ENCODE data around the gene LCN10. TPM values are rescaled to one million over a fixed set of nuclear protein-coding genes. Genes with fewer than 3 reads are reported as not detected.
A peak's percentile ranks its signal among the peaks of the same experiment; 100 is the strongest.

The LCN10 gene
- total RNA-seq, 1 donor from 2014 or later, result not detected

DNA sequence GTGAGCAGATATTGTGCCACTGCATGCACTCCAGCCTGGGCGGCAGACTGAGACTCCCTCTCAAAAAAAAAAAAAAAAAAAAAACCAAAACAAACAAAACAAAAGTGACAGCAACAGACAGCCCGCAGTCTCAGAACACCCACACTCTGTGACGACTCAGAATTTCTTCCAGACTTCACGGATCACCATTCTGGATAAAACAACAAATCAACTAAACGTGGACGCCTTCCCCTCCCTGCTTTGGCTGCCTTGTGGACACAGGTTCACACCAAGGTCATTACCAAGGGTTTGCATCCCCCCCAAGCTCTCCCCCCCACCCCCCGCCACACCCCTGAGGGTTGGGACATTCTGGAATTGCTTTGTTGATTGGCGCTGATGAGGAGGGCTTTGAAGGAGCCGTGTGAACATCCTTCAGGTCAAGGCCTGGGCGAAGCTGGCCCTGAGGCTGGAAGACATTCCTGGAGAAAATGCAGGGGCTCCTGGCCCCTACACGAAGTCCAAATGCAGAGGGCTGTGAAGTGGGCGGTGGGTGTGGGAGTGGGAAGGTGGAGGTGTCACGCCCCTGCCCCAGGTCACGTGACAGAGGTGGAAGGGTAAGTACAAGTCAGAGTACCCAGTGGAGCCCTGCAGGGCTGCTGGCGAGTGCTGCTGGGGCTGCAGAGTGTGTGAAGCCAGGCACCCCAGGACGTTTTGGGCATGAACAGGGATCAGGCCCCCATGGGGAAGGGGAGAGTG lies 10.1 kb downstream of the LCN10 start:
- Mint-ChIP-seq H3K27ac (ENCODE audit: unreplicated experiment) (no peak overlapping the region), H3K4me1 (ENCODE audit: unreplicated experiment) (peaks cover 9% of the 10 kb centered on the region), H3K4me3 (ENCODE audit: unreplicated experiment) (no peak overlapping the region), H3K36me3 (ENCODE audit: unreplicated experiment) (no peaks in the 10 kb centered on the region), H3K9me3 (ENCODE audit: unreplicated experiment) (no peaks in the 10 kb centered on the region), H3K27me3 (ENCODE audit: unreplicated experiment) (peaks cover under 1% of the 10 kb centered on the region)
- no peak for DNase-seq (ENCODE audit: extremely low spot score, unreplicated experiment)
- TF ChIP-seq, protein P1, sequence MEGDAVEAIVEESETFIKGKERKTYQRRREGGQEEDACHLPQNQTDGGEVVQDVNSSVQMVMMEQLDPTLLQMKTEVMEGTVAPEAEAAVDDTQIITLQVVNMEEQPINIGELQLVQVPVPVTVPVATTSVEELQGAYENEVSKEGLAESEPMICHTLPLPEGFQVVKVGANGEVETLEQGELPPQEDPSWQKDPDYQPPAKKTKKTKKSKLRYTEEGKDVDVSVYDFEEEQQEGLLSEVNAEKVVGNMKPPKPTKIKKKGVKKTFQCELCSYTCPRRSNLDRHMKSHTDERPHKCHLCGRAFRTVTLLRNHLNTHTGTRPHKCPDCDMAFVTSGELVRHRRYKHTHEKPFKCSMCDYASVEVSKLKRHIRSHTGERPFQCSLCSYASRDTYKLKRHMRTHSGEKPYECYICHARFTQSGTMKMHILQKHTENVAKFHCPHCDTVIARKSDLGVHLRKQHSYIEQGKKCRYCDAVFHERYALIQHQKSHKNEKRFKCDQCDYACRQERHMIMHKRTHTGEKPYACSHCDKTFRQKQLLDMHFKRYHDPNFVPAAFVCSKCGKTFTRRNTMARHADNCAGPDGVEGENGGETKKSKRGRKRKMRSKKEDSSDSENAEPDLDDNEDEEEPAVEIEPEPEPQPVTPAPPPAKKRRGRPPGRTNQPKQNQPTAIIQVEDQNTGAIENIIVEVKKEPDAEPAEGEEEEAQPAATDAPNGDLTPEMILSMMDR (IDR thresholded peaks at IDR 0.05), result no peak

DNA sequence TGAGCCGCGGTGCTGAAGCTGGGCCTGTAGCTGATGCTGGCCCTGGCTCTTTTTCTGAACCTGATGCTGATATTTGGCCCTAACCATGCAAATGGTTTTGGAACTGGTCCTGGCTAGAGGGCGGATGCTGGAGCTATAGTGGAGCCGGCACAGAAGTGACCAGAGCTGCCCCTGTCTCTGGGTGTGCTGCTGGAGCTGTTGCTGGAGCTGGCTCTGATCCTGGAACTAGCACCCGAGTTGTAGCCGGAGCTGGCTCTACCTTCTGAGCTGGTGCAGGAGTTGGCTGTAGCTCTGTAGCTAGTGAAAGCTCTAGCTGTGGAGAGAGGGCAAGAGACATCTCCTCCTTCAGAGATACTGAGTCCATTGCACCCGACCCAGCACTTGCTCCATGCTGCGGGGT lies 12.8 kb downstream of the LCN10 start:
- H3K27ac Mint-ChIP-seq (ENCODE audit: unreplicated experiment), result no peak overlapping the region
- no peak for DNase-seq (ENCODE audit: extremely low spot score, unreplicated experiment)
- TF ChIP-seq, protein P1 (IDR thresholded peaks at IDR 0.05), result no peak
- H3K9me3 Mint-ChIP-seq (ENCODE audit: unreplicated experiment), result no peaks in the 10 kb centered on the region
- peaks cover 7% of the 10 kb centered on the region for H3K36me3 Mint-ChIP-seq (ENCODE audit: unreplicated experiment)
- H3K4me3 Mint-ChIP-seq (ENCODE audit: unreplicated experiment), result peak overlapping the region; percentile 70
- no peaks in the 10 kb centered on the region for H3K27me3 Mint-ChIP-seq (ENCODE audit: unreplicated experiment)
- H3K4me1 Mint-ChIP-seq (ENCODE audit: unreplicated experiment), result peaks cover 31% of the 10 kb centered on the region

DNA sequence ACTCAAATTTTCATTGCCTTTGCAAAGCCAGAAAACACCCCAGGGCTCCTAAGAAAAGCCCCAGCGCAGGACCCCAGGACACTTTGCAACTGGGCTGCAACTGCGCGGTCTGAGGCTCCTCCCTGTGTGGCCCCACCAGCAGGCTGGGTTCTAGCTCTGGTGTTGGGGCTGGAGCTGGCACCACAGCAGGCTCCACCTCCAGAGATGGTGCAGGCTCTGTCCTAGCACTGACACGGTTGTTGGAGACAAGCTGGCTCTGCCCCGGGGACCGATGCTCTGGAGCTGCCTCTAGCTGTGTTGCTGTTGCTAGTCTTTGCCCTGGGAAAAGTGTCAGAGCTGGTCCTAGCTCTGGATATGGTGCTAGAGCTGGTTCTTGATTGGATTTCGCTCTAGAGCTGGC lies 13.6 kb downstream of the LCN10 start:
- H3K36me3 Mint-ChIP-seq (ENCODE audit: unreplicated experiment), result peaks cover 13% of the 10 kb centered on the region

DNA sequence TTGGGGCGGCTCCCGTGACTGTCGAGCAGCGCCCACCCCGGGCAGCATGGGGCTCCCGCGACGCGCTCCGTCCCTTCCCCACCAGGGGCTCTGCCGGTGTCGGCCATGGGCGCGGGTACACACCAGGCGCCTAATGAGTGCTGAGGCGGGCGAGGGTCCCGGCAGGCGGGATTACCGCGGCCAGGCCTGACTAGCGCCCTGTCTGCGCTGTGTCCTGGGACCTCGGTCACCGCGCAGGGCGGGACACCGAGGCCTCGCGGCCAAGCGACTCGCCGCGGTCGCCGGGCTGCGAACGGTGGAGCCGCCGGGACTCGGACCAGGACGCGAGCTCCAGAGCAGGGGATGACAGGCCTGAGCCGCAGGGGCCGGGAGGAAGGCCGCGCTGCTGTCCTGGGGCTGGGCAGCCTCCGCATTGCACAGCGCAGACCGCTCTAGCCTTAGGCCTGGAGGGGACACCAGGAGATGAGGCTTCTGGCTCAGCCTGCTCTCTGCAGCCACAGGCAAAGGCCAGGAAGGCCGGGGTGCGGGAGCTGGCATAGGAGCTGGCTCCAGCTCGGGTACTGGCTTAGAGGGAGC lies 14.1 kb downstream of the LCN10 start:
- peaks cover 18% of the 10 kb centered on the region for H3K36me3 Mint-ChIP-seq (ENCODE audit: unreplicated experiment)
- no peak overlapping the region for H3K27ac Mint-ChIP-seq (ENCODE audit: unreplicated experiment)
- H3K4me3 Mint-ChIP-seq (ENCODE audit: unreplicated experiment), result peak overlapping the region; percentile 70
- TF ChIP-seq, protein P1 (IDR thresholded peaks at IDR 0.05), result no peak
- H3K4me1 Mint-ChIP-seq (ENCODE audit: unreplicated experiment), result peaks cover 37% of the 10 kb centered on the region
- DNase-seq (ENCODE audit: extremely low spot score, unreplicated experiment), result no peak
- H3K9me3 Mint-ChIP-seq (ENCODE audit: unreplicated experiment), result no peaks in the 10 kb centered on the region
- H3K27me3 Mint-ChIP-seq (ENCODE audit: unreplicated experiment), result no peaks in the 10 kb centered on the region

More for the DNA sequence above, 13.6 kb downstream of the LCN10 start:
- TF ChIP-seq, protein P1 (IDR thresholded peaks at IDR 0.05), result no peak
- no peaks in the 10 kb centered on the region for H3K27me3 Mint-ChIP-seq (ENCODE audit: unreplicated experiment)
- H3K9me3 Mint-ChIP-seq (ENCODE audit: unreplicated experiment), result no peaks in the 10 kb centered on the region
- DNase-seq (ENCODE audit: extremely low spot score, unreplicated experiment), result no peak
- no peak overlapping the region for H3K27ac Mint-ChIP-seq (ENCODE audit: unreplicated experiment)
- peaks cover 33% of the 10 kb centered on the region for H3K4me1 Mint-ChIP-seq (ENCODE audit: unreplicated experiment)
- H3K4me3 Mint-ChIP-seq (ENCODE audit: unreplicated experiment), result peak overlapping the region; percentile 70

DNA sequence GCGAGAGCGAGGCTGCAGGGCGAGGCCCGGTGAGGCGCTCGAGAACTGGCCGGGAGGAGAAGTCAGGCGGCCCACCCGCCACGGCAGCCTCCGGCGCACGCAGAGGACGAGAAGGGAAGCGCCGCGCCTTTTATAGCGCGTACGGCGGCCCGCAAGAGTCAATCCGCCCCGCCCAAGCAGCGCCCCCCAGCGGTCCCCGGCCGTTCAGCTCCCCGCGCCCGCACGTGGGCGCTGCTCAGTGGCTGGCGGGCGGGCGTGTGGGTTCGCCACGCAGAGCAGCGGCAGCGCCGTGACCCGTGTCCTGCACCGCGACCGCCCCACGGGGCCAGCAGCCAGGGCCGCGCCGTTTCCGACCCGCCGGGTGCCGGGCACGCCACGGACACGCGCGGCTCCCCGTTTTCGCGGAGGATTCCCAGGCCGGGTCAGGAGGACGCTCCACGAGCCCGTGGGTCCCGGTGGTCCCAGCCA lies 14.6 kb downstream of the LCN10 start:
- DNase-seq (ENCODE audit: extremely low spot score, unreplicated experiment), result peak; percentile 97
- peak overlapping the region; percentile 58 for H3K4me3 Mint-ChIP-seq (ENCODE audit: unreplicated experiment)
- no peaks in the 10 kb centered on the region for H3K27me3 Mint-ChIP-seq (ENCODE audit: unreplicated experiment)
- H3K4me1 Mint-ChIP-seq (ENCODE audit: unreplicated experiment), result peaks cover 38% of the 10 kb centered on the region
- H3K27ac Mint-ChIP-seq (ENCODE audit: unreplicated experiment), result no peak overlapping the region
- no peaks in the 10 kb centered on the region for H3K9me3 Mint-ChIP-seq (ENCODE audit: unreplicated experiment)
- peaks cover 19% of the 10 kb centered on the region for H3K36me3 Mint-ChIP-seq (ENCODE audit: unreplicated experiment)
- TF ChIP-seq, protein P1 (IDR thresholded peaks at IDR 0.05), result peak; percentile 97

All from osteocyte (in vitro differentiated cells).